Breast epithelium (tissue), 4 donors: ENCODE data around the gene RLBP1. TPM values are rescaled to one million over a fixed set of nuclear protein-coding genes. Genes with fewer than 3 reads are reported as not detected.
A peak's percentile ranks its signal among the peaks of the same experiment; 100 is the strongest.

Experiments used
- DNase-seq, 2 donors: peaks; one replicate each; pipeline ENCODE4 v3.0.0-alpha.2; 2019; ENCODE audit warnings: low spot score in 2 of 2
- H3K27ac ChIP-seq, 2 donors: fragments of 200-600 bp; sonication (generic) in 1 of 2; one replicate each; pipeline ENCODE4 v1.5.1; 2016 to 2019; ENCODE audit warnings: mild to moderate bottlenecking in 1 of 2
- H3K27me3 ChIP-seq, 2 donors: fragments of 200-600 bp; sonication (generic) in 1 of 2; one replicate each; pipeline versions ENCODE4 v1.5.1 to v1.6.0; 2017 to 2019; ENCODE audit warnings: control low read depth in 1 of 2, mild to moderate bottlenecking in 1 of 2
- H3K36me3 ChIP-seq: fragments of 200-600 bp; one replicate; pipeline ENCODE4 v1.5.1; 2019
- H3K4me1 ChIP-seq, 2 donors: fragments of 200-600 bp; sonication (generic); one replicate each; pipeline ENCODE4 v1.5.1; 2016 to 2019; ENCODE audit warnings: control low read depth in 1 of 2
- H3K4me3 ChIP-seq, 3 donors: fragments of 200-600 bp; sonication (generic); 1 replicate in 2 of 3; 2 replicates in 1 of 3; pipeline ENCODE4 v1.5.1; 2016 to 2019; ENCODE audit warnings: mild to moderate bottlenecking in 3 of 3, moderate library complexity in 2 of 3
- H3K9me3 ChIP-seq, 2 donors: fragments of 200-600 bp; sonication (generic) in 1 of 2; one replicate each; pipeline ENCODE4 v1.5.1; 2016 to 2019; ENCODE audit warnings: control low read depth in 1 of 2
- CTCF ChIP-seq, 3 donors: fragments of 450-650 bp; IDR thresholded peaks; one replicate each; pipeline ENCODE4 v1.5.1; 2016 to 2017; ENCODE audit warnings: antibody characterized with exemption in 3 of 3, mild to moderate bottlenecking in 3 of 3, moderate library complexity in 3 of 3
- POLR2A ChIP-seq: fragments of 450-650 bp; IDR thresholded peaks from one replicate; pipeline ENCODE4 v1.6.1; 2016; ENCODE audit warnings: antibody characterized with exemption, mild to moderate bottlenecking, moderate library complexity
- POLR2AphosphoS5 ChIP-seq, 3 donors: sonication (generic); formaldehyde crosslinking; IDR thresholded peaks; one replicate each; pipeline ENCODE4 v1.6.1; 2017; ENCODE audit warnings: antibody characterized with exemption in 3 of 3
- intact Hi-C: fragments of 100-400 bp; cut with DNase I; formaldehyde crosslinking; loops from one replicate; pipeline ENCODE4 v1.15.1; 2023; ENCODE audit warnings: low total_unique reads
- total RNA-seq, 3 donors: library from RNA; depleted of rRNA; stranded (reverse); fragments of >200 nt; gene quantifications; one replicate each; pipeline ENCODE4 v1.1.0, GENCODE V29; 2016

RLBP1 gene
- total RNA-seq, 3 donors from 2014 or later, result not detected

GRCh38 chr15:89172921-89173320 is 48.5 kb downstream of the RLBP1 start:
- Histone ChIP-seq H3K27ac (no peak overlapping the region), H3K9me3 (no peaks in the 10 kb centered on the region), H3K27me3 (no peaks in the 10 kb centered on the region), H3K36me3 (no peaks in the 10 kb centered on the region), H3K4me1 (no peaks in the 10 kb centered on the region), H3K4me3 (no peak overlapping the region)
- TF ChIP-seq POLR2A (no peak), POLR2AphosphoS5 (IDR thresholded peaks at IDR 0.05) (no peak), CTCF (IDR thresholded peaks at IDR 0.05) (no peak)
- intact Hi-C loops, result loop anchor here (10.0 kb wide), 1 partner anchor 118 kb away; no protein-coding TSS in a partner anchor
- DNase-seq, result no peak

- H3K9me3 ChIP-seq, result no peaks in the 10 kb centered on the region
- intact Hi-C loops, result loop anchor here (10.0 kb wide), 1 partner anchor 117 kb away; no protein-coding TSS in a partner anchor
- DNase-seq, result no peak
- peak; percentile 19 to 61 (median 46) for TF ChIP-seq CTCF (IDR thresholded peaks at IDR 0.05)
- no peak for TF ChIP-seq POLR2A
- TF ChIP-seq POLR2AphosphoS5 (IDR thresholded peaks at IDR 0.05), result no peak
- H3K27me3 ChIP-seq, result no peaks in the 10 kb centered on the region
- no peaks in the 10 kb centered on the region for H3K36me3 ChIP-seq
- no peak overlapping the region for H3K27ac ChIP-seq
- peaks cover 0 to 12% of the 10 kb centered on the region in 2 donors for H3K4me1 ChIP-seq
- no peak overlapping the region for H3K4me3 ChIP-seq
These were observed 50.0 kb downstream of the RLBP1 start for GRCh38 chr15:89171136-89172072.

- H3K9me3 ChIP-seq, result no peaks in the 10 kb centered on the region
- H3K27me3 ChIP-seq, result no peaks in the 10 kb centered on the region
- peaks cover 0 to 12% of the 10 kb centered on the region in 2 donors for H3K4me1 ChIP-seq
- intact Hi-C loops, result loop anchor here (10.0 kb wide), 1 partner anchor 116 kb away; no protein-coding TSS in a partner anchor
- H3K4me3 ChIP-seq, result no peak overlapping the region
- TF ChIP-seq CTCF (IDR thresholded peaks at IDR 0.05) (no peak), POLR2A (no peak), POLR2AphosphoS5 (IDR thresholded peaks at IDR 0.05) (no peak)
- no peaks in the 10 kb centered on the region for H3K36me3 ChIP-seq
- no peak for DNase-seq
- H3K27ac ChIP-seq, result no peak overlapping the region
These were observed 51.0 kb downstream of the RLBP1 start for GRCh38 chr15:89170364-89170763.

- Histone ChIP-seq H3K4me3 (no peak overlapping the region), H3K27ac (peak overlapping the region; percentile 34 to 74), H3K27me3 (no peaks in the 10 kb centered on the region), H3K4me1 (peaks cover 0 to 12% of the 10 kb centered on the region in 2 donors), H3K9me3 (no peaks in the 10 kb centered on the region), H3K36me3 (no peaks in the 10 kb centered on the region)
- intact Hi-C loops, result loop anchor here (10.0 kb wide), 1 partner anchor 264 kb away; no protein-coding TSS in a partner anchor
- TF ChIP-seq POLR2AphosphoS5 (IDR thresholded peaks at IDR 0.05) (no peak), CTCF (IDR thresholded peaks at IDR 0.05) (no peak), POLR2A (no peak)
- no peak for DNase-seq
These were observed 53.0 kb downstream of the RLBP1 start for GRCh38 chr15:89168316-89168833.
